Activated naive CD4-positive, alpha-beta T cell (primary cell): ENCODE measurements around the gene DIAPH1.

Experiments
- DNase-seq, 4 experiments: peaks; one replicate each; lab custom pipeline; 2025; lab: John Stamatoyannopoulos, UW

DIAPH1 gene

DNA sequence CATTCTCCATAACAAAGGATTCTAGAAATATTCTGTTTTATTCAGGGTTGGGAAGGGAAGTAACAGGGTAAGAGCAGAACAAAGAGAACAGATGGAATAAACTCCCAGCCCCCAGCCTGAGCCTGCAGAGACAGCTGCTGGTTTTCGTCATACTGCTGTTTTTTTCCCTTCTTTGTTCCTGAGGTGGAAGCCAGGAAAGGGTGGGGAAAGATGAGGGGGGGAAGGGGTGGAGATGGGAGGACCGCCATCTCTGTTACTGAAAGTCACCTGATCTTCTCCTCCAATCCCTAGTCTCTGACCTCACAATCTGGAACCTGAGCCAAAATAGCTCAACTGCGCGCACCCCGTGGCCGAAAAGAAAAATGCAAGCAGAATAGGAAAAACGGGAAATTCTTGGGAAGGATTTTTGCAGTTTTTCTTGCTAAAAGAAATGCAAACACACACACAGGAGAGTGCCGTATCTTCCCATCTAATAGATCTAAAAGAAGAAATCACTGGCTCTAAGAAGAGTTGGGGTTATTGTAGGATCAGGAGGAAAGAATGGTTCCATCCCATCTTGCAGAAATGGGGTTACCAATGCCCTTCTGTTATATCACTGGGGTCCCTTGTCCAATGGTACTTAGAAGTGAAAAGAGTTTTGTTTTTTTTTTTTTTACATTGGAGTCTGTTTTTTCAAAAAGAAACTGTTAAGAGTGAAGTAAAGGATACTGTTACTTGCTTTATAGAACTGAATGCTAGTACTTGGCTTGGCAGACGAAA is 57.9 kb downstream of the DIAPH1 start:
- no peak for DNase-seq

DNA sequence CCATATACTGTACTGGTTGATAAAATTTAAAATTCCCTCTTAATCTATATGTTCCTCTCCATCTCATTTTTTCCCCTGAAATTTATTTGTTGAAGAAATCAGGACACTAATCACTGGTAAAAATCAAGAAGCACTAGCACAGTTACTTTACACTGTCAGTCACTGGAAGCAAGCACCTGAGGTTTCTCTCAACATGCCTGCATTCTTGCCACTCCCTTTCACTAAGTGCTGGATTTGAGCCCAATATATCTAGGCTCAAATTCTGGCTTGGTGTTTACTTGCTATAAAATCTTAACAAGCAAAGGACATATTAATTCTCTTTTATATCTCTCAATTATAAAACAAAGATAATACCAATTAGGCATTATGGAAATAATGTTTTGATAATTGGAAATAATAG is 58.6 kb downstream of the DIAPH1 start:
- DNase-seq, result no peak

DNA sequence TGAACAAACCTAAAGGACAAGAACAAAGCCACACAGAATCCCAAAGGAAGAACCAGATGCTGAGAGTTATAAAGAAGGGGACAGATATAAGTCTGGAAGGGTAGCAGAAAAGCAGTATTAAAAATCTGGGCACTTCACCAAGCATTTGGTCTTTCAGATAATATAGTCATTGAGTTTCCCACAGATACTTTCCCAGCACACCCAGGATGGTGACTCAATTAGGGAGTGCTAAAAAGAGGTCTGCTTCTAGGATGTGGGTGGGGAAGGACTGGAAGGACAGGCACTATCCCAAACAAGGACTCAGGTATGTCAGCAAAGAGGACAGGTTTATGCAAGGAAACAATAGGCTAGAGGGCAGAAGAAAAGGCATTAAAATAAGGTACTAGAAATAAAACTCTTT is 59.3 kb downstream of the DIAPH1 start:
- DNase-seq, result no peak

DNA sequence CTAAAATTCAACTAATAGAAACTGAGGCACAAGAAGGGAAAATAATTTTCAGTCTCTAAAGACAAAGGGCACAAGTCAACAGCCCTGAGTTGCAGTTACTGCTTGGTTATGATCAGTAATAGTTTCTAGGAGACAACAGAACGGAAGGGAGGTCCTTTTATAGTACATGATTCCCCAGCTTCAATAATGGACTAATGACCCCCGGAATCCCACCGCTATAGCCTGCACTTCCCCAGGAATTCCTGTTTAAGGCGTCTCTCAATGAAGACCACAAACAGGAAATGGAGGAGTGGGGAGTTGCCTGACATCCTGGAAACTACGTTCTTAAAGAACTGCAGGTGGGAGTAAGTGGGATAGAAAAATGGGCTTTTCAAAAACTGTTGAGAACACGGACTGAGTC is 60.6 kb downstream of the DIAPH1 start:
- no peak for DNase-seq

DNA sequence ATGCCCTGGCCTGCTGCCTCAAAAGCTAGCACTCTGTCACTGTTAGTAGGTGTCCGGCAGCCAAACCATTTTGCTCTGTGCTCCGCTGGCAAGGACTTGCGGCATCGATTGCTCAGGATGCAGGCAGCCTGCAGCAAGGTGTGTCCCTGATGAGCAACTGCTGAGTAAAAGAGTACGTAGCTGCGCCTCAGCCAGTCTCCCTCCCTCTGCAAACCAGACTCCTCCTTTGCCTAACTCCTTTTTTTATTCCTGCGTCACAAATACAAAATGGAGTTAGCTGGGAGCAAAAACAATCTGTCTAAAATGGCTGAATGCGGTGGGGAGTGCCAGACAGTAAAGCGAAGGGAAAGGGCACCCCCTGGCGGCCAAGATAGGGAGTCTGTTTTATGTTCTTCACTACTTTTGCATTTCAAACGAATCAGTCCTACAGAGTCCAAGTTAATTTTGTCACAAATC is 61.1 kb downstream of the DIAPH1 start:
- DNase-seq, result peak; percentile 47 to 64 (median 64)

DNA sequence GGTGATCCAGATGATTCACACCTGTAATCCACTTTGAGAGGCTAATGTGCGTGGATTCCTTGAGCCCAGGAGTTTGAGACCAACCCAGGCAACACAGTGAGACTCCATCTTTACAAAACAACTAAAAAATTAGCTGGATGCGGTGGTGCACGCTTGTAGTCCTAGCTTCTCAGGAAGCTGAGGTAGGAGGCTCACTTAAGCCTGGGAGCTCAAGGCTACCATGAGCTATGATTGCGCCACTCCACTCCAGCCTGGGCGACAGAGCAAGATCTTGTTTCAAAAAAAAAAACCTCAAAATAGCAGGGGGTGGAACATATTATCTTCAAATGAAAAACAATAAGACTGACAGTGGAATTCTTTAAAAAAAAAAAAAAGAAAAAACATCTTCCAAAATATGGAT is 70.9 kb downstream of the DIAPH1 start:
- DNase-seq, result no peak

DNA sequence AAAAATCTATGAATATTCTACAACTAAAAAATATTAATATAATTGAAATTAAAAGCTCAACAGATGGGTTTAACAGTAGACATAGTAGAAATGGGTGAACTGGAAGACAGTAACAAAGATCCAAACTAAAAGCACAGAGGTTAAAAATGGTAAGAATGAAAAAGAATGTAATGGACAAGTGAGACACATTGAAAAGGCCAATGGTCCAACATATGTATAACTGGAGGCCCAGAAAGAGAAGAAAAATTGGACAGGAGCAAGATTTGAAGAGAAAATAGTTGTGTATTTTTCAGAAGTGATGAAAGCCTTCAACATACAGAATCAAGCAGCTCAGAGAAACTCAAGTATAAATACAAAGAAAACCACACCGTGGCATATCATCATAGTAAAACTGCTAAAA is 71.3 kb downstream of the DIAPH1 start:
- DNase-seq, result no peak

DNA sequence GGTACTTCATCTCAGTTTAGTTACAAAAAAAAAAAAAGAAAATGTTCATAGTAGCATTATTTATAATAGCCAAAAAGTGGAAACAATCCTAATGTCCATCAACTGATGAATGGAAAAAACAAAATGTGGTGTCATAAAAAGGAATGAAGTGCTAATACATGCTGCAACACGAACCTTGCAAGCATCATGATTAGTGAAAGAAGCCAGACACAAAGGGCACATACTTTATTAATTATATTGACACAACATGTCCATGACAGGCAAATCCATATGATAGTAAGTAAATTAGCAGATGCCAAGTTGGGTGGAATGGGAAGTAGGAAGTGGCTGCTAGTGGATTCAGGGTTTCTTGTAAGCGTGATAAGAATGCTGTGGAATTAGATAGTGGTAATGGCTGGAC is 75.7 kb downstream of the DIAPH1 start:
- no peak for DNase-seq

DNA sequence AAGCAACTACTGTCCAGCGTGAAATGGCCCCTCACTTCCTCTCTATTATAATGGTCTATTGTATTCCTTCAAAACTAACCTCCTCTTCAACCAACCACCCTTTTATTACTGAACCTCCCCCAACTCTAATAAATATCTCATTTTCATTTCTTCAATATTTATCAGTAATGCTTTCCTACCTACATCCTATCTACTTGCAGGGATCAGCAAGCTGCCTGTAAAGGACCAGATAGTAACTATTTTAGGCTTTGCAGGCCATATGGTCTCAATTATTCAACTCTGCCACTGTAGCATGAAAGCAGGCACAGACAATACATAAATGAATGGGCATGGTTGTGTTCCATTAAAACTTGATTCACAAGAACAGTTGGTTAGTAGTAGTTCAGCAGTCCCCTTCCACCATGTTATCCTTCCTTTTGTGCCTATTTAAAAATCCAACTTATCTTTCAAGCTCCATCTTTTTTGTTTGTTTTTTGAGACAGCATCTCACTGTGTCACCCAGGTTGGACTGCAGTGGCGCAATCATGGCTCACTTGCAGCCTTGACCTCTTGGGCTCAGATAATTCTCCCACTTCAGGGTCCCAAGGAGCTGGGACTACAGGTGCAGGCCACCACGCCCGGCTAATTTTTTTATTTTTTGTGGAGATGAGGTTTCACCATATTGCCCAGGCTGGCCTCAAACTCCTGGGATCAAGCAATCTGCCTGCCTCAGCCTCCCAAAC is 84.1 kb downstream of the DIAPH1 start:
- no peak for DNase-seq

DNA sequence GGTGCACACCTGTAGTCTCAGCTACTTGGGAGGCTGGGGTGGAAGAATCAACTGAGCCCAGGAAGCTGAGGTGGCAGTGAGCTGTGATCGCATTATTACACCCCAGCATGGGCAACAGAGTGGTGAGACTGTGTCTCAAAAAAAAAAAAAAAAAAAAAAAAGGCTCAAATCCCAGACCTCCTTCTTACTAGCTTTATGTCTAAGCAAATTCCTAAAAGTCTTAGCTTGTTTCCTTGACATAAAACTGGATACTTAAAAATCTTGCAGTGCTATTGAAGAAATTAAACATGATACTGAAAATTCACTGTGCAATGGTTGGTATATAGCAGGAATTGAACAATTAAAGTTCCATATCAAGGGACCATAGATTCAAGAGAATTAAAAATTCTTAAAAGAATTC is 84.9 kb downstream of the DIAPH1 start:
- no peak for DNase-seq

DNA sequence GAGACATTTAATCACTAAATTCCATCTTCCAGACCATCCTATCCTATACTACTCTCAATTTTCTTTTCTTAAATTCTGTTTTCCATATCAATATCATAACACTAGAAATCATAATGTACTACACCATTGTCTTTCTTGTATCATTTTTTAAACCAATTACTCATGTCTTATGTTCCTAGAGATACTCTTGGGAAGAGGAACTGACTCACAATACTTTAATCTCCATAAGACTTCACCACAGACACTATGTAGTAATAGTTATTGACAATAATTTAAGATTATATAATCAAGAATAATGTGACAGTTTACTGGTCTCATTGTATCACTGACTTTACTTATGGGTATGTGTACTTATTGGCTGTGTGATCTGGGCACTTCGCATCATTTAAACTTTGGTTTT is 86.1 kb downstream of the DIAPH1 start:
- DNase-seq, result no peak

DNA sequence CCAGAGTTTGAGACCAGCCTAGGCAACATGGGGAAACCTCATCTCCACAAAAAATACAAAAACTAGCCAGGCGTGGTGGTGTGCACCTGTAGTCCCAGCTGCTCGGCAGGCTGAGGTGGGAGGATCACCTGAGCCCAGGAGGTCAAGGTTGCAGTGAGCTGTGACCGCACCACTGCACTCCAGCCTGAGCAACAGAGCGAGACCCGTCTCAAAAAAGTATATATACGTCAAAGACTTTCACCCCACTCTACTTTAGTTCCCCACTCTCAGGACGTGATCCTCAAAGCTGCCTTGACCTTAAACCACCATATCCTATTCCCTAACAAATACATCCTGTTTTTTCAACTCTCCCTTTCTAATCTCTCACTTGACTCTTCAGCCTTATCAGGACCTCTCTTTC is 88.9 kb downstream of the DIAPH1 start:
- DNase-seq, result no peak

DNA sequence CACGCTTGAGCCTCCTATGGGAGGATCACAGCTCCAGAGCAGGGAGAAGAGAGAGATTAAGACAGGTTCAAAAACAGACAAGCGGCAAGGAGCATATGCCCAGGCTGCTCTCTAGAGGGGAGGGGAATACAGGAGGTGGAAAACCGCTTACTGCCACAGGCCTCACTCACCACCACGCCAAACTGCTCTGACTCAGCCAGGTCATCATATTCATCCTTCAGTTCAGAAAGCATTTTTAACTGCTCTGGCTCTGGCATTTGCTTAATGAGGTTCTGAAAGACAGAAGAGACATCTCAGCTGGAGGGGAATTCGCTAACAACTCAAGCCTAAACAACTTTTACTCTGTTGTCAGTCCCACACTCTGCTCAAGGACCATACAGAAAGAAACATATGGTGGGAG is 89.8 kb downstream of the DIAPH1 start:
- DNase-seq, result no peak

DNA sequence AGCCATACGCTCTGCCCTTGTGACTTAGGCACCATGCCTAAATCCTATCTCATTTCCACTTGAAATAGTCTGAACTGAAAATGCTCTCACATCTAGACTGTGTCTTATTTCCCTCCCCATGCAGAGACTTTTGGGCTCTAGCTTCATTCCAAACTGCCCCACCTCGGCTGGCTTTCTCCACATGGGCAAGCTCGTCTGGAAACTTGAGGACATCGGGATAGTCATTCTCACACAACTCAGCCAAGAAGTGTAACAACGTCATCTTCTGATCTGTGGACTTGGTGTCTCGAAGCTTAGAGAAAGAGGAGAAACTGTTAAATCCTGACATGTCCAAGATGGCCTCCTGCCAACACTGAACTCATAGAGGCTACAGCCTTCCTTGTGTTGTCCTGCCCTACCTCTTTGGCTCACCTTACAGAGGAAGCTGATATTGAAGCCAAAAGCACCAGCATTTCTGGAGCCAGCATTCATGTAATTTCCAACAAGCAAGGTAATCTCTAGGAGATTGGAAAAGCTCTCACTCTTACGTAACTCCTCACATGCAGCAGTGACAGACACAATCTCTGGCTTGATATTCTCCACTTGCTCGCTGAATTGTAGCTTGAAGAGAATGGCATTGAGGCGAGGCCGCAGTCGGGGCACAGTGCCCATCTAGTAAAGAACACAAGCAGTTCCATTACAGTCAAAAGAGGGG is 90.4 kb downstream of the DIAPH1 start:
- DNase-seq, result no peak

DNA sequence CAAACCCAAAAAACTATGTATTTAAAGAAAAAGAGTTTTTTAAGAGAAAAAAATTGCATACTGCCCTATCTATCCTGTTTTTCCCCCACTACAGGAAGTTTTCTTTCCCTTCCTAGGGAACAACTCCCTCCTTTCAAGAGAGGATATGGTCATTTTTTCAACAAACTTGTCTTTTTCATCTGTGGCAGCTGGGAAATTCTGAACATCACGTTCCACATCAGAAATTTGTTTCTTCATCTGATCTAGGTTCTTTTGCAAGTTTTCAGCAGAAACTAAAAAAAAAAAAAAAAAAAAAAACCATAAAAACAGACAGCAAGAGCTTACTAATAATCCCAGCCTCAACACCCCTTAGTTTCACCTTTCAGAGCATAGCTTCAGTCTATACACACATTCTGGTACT is 91.4 kb downstream of the DIAPH1 start:
- no peak for DNase-seq

DNA sequence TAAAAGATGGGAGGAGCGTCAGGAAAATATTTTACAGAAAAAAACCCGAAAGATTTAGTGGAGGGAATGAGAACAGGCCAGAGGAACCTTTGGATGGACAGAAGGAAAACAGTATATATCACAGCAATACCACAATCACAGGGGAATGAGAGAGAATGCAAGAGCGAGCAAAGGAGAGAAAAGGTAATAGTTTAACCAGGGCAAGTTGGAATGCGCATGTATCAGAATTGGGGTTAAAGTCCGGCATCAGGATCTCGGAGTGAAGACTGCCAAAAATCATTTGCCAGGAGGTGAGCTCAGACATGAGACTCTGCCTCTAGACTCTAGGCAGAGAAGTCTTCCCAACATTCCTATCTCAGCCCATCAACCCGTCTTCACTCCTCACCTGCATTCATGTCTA is 93.1 kb downstream of the DIAPH1 start:
- DNase-seq, result no peak

DNA sequence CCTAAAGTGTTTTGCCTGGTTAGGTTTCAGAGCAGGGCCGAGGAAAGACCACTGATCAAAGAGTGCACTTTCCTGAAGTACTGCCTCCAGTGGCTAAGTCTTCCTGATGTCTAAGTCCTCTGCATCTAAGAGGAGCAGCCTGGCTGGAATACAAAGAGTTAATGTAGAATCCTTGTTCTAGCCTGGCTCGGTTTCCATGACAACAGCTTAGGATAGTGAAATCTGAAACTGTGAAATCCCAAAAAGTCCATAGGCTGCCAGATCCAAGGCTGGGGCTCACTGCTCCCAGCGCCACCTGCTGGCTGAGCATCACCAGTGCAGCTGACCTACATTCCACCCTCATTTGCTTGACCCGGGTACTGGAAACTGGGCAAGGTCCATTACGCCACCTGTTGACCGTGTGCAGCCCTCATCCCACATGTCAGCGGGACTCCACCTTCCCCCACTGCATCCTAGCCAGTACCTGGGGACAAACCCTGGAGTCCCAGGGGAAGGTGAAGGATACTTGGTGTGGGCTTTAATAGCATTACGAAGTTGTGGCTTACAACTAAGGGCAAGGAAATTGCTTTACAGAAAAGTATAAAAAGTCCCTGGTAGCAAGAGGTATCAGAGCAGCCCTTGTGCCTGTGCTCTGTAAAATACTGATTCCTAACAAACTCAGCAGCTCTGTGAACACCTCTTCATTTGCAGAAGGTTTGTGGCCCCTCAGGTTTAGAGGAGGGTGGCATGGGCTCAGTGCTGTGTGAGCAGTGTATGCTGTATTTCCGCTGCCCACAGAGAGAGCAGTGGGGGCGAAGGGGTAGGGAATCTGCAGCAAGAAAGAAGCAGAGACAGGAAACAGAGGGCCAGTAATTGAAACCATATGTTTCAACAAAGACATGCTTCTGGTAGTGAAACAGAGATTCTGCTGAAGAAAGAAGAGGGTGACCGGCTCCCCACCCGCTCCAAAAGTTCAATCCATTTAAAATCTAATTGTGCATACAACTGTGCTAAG is 93.9 kb downstream of the DIAPH1 start:
- peak in 2 of 4 experiments; percentile 11 to 47 for DNase-seq

DNA sequence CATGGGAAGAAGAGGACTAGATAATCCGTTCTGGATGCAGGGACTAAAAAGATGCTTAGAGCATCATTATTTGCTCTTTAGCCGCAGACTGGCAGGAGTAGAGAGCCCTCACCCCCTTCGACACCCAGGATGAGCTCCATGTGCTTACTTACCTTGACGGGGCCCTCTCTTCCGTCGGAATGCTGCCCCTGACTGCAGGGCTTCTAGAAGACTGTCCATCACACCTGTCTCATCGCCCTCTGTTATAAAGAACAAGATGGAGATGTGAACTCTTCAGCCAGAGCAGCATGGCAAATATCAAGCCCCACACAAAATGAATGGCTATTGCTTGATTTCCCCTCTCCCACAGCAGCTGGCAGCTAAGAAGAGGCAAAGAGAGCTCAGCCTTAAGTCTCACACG is 94.8 kb downstream of the DIAPH1 start:
- DNase-seq, result no peak

DNA sequence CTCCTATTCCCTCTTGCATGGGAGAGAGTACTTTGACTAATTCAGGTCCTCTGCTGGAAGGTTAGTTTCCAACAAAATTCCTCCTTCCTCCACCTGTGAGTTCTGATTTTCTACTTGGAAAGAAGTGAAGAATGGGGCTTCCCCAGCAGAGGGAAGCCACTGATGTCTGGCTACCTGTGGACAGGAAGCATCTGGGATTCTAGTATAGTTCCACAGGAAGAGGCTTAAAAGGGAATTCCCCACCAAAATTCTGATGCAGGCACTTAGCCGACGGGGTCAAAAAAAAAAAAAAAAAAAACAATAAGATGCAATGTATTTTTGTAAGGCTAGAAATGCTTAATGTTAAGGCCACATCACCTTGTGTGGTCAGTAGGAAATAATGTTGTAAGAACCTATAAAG is 96.5 kb downstream of the DIAPH1 start:
- no peak for DNase-seq

DNA sequence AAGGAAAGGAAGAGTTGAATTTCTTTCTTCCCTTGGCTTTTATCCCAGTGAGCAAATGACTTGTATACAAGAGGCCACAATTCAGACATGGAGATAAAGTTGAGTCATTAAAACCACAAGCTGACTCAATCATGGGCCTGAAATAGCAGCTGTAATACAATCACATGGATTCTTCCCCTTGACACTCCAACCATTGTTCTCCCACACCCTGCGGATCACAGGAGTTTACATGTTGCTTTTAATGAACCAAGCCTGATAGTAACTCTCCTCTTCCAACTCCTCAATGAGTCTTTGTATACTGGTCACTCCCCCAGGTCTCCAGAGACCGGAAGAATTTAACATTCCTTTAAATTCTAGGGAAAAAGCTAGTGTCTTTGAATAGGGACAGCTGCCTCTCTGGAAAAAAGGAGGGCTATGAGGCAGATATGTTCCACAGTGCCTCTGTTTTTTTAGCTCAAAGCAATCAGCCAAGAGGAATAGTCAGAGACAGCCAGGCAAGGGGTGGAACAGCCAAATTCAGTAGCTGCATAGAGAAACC is 97.5 kb downstream of the DIAPH1 start:
- DNase-seq, result no peak
